22Rv1 (cell line): ENCODE results near the gene TBX2.

Experiments used
- CTCF ChIP-seq: fragments of 450-650 bp; IDR thresholded peaks from 2 replicates; pipeline ENCODE4 v1.5.1; 2017; ENCODE audit warnings: mild to moderate bottlenecking
- ZFX ChIP-seq: fragments of 450-650 bp; IDR thresholded peaks from 2 replicates; pipeline ENCODE4 v1.6.1; 2017; ENCODE audit warnings: antibody characterized with exemption, borderline replicate concordance

DNA sequence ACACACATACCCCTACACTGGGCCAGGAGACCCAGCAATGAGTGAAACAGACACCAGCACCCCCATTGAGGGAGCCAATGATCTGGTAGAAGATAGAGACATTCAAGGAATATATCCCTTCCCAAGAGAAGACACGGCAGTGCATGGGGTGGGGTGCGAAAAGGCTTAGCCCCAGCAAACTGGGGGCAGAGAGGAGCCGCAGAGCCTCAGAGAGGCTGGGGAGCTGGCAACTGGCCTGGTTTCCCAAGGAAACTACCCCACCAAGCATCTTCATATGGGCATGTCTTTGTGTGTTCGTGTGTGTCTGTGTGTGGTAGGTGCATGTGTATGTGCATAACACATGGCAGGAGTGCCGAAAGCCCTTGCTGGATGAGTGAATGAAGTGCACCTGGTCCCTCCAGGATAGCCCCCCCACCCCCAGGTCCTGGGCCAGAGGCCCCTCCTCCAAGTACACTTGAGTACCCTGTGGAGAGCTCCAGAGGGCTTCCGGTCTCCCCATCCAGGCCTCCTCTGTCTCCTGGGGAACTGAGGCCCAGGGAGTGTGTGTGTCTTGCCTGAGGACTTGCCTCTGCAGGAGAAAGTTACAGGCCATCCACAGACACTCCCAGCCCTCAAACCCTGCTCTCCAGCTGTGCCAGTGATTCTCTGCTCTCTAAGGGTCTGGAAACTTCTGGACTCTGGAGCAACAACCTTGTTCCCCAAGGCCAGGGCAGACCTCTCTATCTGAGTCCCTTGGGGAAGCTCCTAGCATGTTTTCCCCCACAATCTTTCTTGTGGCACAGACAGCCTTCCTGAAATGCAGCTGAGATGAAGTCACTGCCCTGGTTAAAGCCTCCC lies 15.9 kb downstream of the TBX2 start:
- TF ChIP-seq CTCF (no peak), ZFX (no peak)
